Stimulated activated naive B cell treated with anti-CD40 and anti-IgM and Interleukin-4, amounts not matched to agents 10 μg/mL and 1 μg/mL and 100 μg/mL, for 72 hours (primary cell): ENCODE data around the gene GYPC.

Experiments
- ATAC-seq, 2 donors: fragments of 150-1000 bp; cut with Tn5 transposase; replicated peaks; 2 replicates each; pipeline ENCODE4 v1.10.0; 2021; ENCODE audit warnings: moderate library complexity in 1 of 2
- DNase-seq: peaks from one replicate; pipeline ENCODE4 v3.0.0; 2021
- H3K27ac Mint-ChIP-seq: one replicate; pipeline ENCODE4 v1.8.0; 2022; ENCODE audit warnings: mild to moderate bottlenecking, mixed read lengths
- H3K27me3 Mint-ChIP-seq, 2 donors: one replicate each; pipeline ENCODE4 v1.8.0; 2022; ENCODE audit warnings: mixed read lengths in 2 of 2
- H3K36me3 Mint-ChIP-seq, 2 donors: one replicate each; pipeline ENCODE4 v1.8.0; 2022; ENCODE audit warnings: mixed read lengths in 2 of 2, mild to moderate bottlenecking in 1 of 2
- H3K4me1 Mint-ChIP-seq, 2 donors: one replicate each; pipeline ENCODE4 v1.8.0; 2022; ENCODE audit warnings: mixed read lengths in 2 of 2, mild to moderate bottlenecking in 1 of 2
- H3K4me3 Mint-ChIP-seq, 2 donors: one replicate each; pipeline ENCODE4 v1.8.0; 2022; ENCODE audit warnings: mild to moderate bottlenecking in 2 of 2, mixed read lengths in 2 of 2, moderate library complexity in 1 of 2
- H3K9me3 Mint-ChIP-seq, 2 donors: one replicate each; pipeline ENCODE4 v1.8.0; 2022; ENCODE audit warnings: mixed read lengths in 2 of 2, mild to moderate bottlenecking in 1 of 2

The GYPC gene

GRCh38 chr2:126668254-126668653 is 12.3 kb downstream of the GYPC start:
- peaks cover 46 to 63% of the 10 kb centered on the region in 2 donors for H3K36me3 Mint-ChIP-seq
- no peaks in the 10 kb centered on the region for H3K27me3 Mint-ChIP-seq
- no peak overlapping the region for H3K27ac Mint-ChIP-seq
- no peak overlapping the region for H3K4me3 Mint-ChIP-seq
- DNase-seq (no peak), ATAC-seq (no peak)
- no peaks in the 10 kb centered on the region for H3K9me3 Mint-ChIP-seq
- peaks cover 50 to 57% of the 10 kb centered on the region in 2 donors for H3K4me1 Mint-ChIP-seq

- ATAC-seq (no peak), DNase-seq (no peak)
- no peak overlapping the region for H3K4me3 Mint-ChIP-seq
- H3K27me3 Mint-ChIP-seq, result no peaks in the 10 kb centered on the region
- H3K9me3 Mint-ChIP-seq, result no peaks in the 10 kb centered on the region
- peaks cover 37 to 41% of the 10 kb centered on the region in 2 donors for H3K4me1 Mint-ChIP-seq
- no peak overlapping the region for H3K27ac Mint-ChIP-seq
- H3K36me3 Mint-ChIP-seq, result peaks cover 41 to 66% of the 10 kb centered on the region in 2 donors
Observed at GRCh38 chr2:126669772-126670171, 13.8 kb downstream of the GYPC start.

- Mint-ChIP-seq H3K27ac (peak overlapping the region; percentile 72), H3K27me3 (no peaks in the 10 kb centered on the region), H3K4me3 (no peak overlapping the region), H3K9me3 (peaks cover 4 to 6% of the 10 kb centered on the region in 2 donors), H3K4me1 (peaks cover 27 to 30% of the 10 kb centered on the region in 2 donors), H3K36me3 (peaks cover 45 to 75% of the 10 kb centered on the region in 2 donors)
- ATAC-seq (no peak), DNase-seq (no peak)
Observed at GRCh38 chr2:126671488-126671887, 15.5 kb downstream of the GYPC start.

GRCh38 chr2:126672980-126673605 is 17.1 kb downstream of the GYPC start:
- ATAC-seq, result no peak
- Mint-ChIP-seq H3K36me3 (peaks cover 40 to 73% of the 10 kb centered on the region in 2 donors), H3K9me3 (peaks cover 4 to 10% of the 10 kb centered on the region in 2 donors), H3K4me1 (peaks cover 24 to 26% of the 10 kb centered on the region in 2 donors), H3K27ac (peak overlapping the region; percentile 31), H3K27me3 (no peaks in the 10 kb centered on the region), H3K4me3 (no peak overlapping the region)
- DNase-seq, result no peak

GRCh38 chr2:126674075-126674744 is 18.3 kb downstream of the GYPC start:
- Mint-ChIP-seq H3K9me3 (peaks cover 4 to 10% of the 10 kb centered on the region in 2 donors), H3K4me3 (no peak overlapping the region), H3K27ac (no peak overlapping the region), H3K4me1 (peaks cover 26% of the 10 kb centered on the region in 2 donors), H3K27me3 (no peaks in the 10 kb centered on the region), H3K36me3 (peaks cover 42 to 81% of the 10 kb centered on the region in 2 donors)
- DNase-seq (no peak), ATAC-seq (no peak)

- DNase-seq (no peak), ATAC-seq (no peak)
- peaks cover 4 to 10% of the 10 kb centered on the region in 2 donors for H3K9me3 Mint-ChIP-seq
- H3K4me1 Mint-ChIP-seq, result peaks cover 17 to 25% of the 10 kb centered on the region in 2 donors
- no peak overlapping the region for H3K4me3 Mint-ChIP-seq
- H3K27me3 Mint-ChIP-seq, result no peaks in the 10 kb centered on the region
- H3K36me3 Mint-ChIP-seq, result peaks cover 40 to 80% of the 10 kb centered on the region in 2 donors
- peak overlapping the region; percentile 53 for H3K27ac Mint-ChIP-seq
Observed at GRCh38 chr2:126675637-126676036, 19.7 kb downstream of the GYPC start.

GRCh38 chr2:126676221-126677175 is 20.5 kb downstream of the GYPC start:
- DNase-seq (no peak), ATAC-seq (no peak)
- Mint-ChIP-seq H3K36me3 (peaks cover 38 to 78% of the 10 kb centered on the region in 2 donors), H3K27me3 (no peaks in the 10 kb centered on the region), H3K9me3 (peaks cover 4 to 10% of the 10 kb centered on the region in 2 donors), H3K27ac (peak overlapping the region; percentile 32), H3K4me3 (no peak overlapping the region), H3K4me1 (peaks cover 9 to 20% of the 10 kb centered on the region in 2 donors)

GRCh38 chr2:126677176-126677538 is 21.2 kb downstream of the GYPC start:
- ATAC-seq (no peak), DNase-seq (no peak)
- H3K36me3 Mint-ChIP-seq, result peaks cover 38 to 77% of the 10 kb centered on the region in 2 donors
- H3K27ac Mint-ChIP-seq, result peak overlapping the region; percentile 32
- H3K4me3 Mint-ChIP-seq, result no peak overlapping the region
- H3K4me1 Mint-ChIP-seq, result peaks cover 7 to 15% of the 10 kb centered on the region in 2 donors
- no peaks in the 10 kb centered on the region for H3K27me3 Mint-ChIP-seq
- peaks cover 4 to 10% of the 10 kb centered on the region in 2 donors for H3K9me3 Mint-ChIP-seq

GRCh38 chr2:126678269-126679065 is 22.5 kb downstream of the GYPC start:
- peaks cover 7 to 16% of the 10 kb centered on the region in 2 donors for H3K4me1 Mint-ChIP-seq
- ATAC-seq (no peak), DNase-seq (no peak)
- no peak overlapping the region for H3K4me3 Mint-ChIP-seq
- H3K27me3 Mint-ChIP-seq, result no peaks in the 10 kb centered on the region
- H3K27ac Mint-ChIP-seq, result peak overlapping the region; percentile 75
- peaks cover 39 to 81% of the 10 kb centered on the region in 2 donors for H3K36me3 Mint-ChIP-seq
- peaks cover 4 to 10% of the 10 kb centered on the region in 2 donors for H3K9me3 Mint-ChIP-seq

GRCh38 chr2:126679094-126679713 is 23.2 kb downstream of the GYPC start:
- no peaks in the 10 kb centered on the region for H3K27me3 Mint-ChIP-seq
- H3K27ac Mint-ChIP-seq, result no peak overlapping the region
- no peak for DNase-seq
- peaks cover 4 to 10% of the 10 kb centered on the region in 2 donors for H3K9me3 Mint-ChIP-seq
- no peak for ATAC-seq
- peaks cover 38 to 78% of the 10 kb centered on the region in 2 donors for H3K36me3 Mint-ChIP-seq
- H3K4me3 Mint-ChIP-seq, result no peak overlapping the region
- peaks cover 7 to 16% of the 10 kb centered on the region in 2 donors for H3K4me1 Mint-ChIP-seq

GRCh38 chr2:126681505-126681904 is 25.5 kb downstream of the GYPC start:
- Mint-ChIP-seq H3K4me3 (no peak overlapping the region), H3K4me1 (peaks cover under 1 to 14% of the 10 kb centered on the region in 2 donors), H3K36me3 (peaks cover 32 to 73% of the 10 kb centered on the region in 2 donors)

GRCh38 chr2:126685629-126686028 is 29.7 kb downstream of the GYPC start:
- H3K27ac Mint-ChIP-seq, result no peak overlapping the region
- no peak for ATAC-seq

More at GRCh38 chr2:126681505-126681904, 25.5 kb downstream of the GYPC start:
- Mint-ChIP-seq H3K27ac (no peak overlapping the region), H3K9me3 (peaks cover 0 to 4% of the 10 kb centered on the region in 2 donors), H3K27me3 (no peaks in the 10 kb centered on the region)
- no peak for DNase-seq
- ATAC-seq, result no peak

GRCh38 chr2:126686286-126686685 is 30.3 kb downstream of the GYPC start:
- peaks cover 48 to 82% of the 10 kb centered on the region in 2 donors for H3K36me3 Mint-ChIP-seq
- peak overlapping the region; percentile 20 for H3K27ac Mint-ChIP-seq
- ATAC-seq (no peak), DNase-seq (no peak)
- no peaks in the 10 kb centered on the region for H3K27me3 Mint-ChIP-seq
- H3K9me3 Mint-ChIP-seq, result peaks cover 12 to 13% of the 10 kb centered on the region in 2 donors
- H3K4me1 Mint-ChIP-seq, result peaks cover 0 to 15% of the 10 kb centered on the region in 2 donors
- no peak overlapping the region for H3K4me3 Mint-ChIP-seq

More at GRCh38 chr2:126685629-126686028, 29.7 kb downstream of the GYPC start:
- DNase-seq, result no peak
- no peak overlapping the region for H3K4me3 Mint-ChIP-seq
- no peaks in the 10 kb centered on the region for H3K27me3 Mint-ChIP-seq
- peaks cover 45 to 80% of the 10 kb centered on the region in 2 donors for H3K36me3 Mint-ChIP-seq
- peaks cover 9 to 10% of the 10 kb centered on the region in 2 donors for H3K9me3 Mint-ChIP-seq
- peaks cover 0 to 13% of the 10 kb centered on the region in 2 donors for H3K4me1 Mint-ChIP-seq
